HG02884 (cell line): Measurements from ENCODE around the gene TXNRD3.
"Not testable (repeated sequence)": the region's sequence is repeated elsewhere in the genome, so short reads cannot be mapped to it uniquely, and the experiment has no call there.

Experiments used
- ATAC-seq: cut with Tn5 transposase; IDR thresholded peaks from one replicate; pipeline ENCODE4 v1.9.1; 2021; ENCODE audit warnings: mild to moderate bottlenecking, moderate library complexity; ENCODE audit not compliant: unreplicated experiment

The TXNRD3 gene

DNA sequence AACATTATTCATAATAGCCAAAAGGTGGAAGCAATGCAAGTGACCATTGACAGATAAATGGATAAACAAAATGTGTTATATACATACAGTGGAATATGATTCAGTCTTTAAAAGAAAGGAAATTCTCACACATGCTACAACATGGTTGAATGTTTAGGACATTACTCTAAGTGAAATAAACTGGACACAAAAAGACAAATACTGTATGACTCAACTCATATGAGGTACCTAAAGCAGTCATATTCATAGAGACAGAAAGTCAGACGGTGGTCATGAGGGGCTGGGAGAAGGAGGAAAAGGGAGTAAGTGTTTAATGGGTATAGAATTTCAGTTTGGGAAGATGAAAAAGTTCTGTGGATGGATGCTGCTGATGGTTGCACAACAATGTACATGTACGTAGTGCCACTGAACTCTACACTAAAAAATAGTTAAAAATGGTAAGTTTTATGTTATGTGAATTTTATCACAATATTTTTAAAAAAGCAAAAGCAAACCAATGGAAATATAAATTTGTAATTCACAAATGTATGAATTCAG, 5.3 kb downstream of the TXNRD3 start:
- no peak for ATAC-seq

DNA sequence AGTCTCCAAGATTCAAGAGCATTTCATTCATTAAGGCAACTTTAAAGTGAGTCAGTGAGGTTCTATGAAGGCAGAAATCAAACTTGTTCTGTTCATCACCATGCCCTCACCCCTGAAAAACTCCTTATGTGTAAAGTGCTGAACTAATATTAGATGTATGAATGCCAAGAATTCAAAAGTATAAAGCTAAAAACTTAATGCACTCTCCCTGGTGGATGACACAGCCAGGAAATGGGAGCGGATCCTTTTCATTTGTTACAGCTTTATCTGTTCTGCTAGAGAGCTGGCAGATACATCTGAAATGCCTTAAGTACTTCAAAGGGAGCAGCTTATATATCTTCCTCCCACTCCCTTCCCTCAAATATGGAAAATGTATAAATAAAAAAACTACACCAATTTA, 8.2 kb downstream of the TXNRD3 start:
- no peak for ATAC-seq

DNA sequence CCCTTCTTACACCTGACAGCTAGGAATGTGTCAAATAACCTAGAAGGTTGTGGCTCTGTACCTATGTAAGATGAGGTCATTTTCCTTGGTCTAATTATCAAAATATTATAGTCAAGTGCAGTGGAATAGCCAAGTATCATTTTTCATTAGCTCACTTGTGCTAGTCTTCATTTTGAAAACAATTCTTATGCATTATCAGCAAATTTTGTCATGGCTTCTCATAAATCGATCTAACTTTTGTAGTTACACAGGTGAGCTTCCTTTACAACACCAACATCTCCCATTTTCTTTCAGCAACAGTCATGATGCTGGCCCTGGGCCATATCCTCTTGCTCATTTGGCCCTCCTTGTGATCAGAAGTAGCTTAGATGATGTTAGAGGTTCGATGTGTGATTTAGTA, 10.3 kb downstream of the TXNRD3 start:
- ATAC-seq: no peak

DNA sequence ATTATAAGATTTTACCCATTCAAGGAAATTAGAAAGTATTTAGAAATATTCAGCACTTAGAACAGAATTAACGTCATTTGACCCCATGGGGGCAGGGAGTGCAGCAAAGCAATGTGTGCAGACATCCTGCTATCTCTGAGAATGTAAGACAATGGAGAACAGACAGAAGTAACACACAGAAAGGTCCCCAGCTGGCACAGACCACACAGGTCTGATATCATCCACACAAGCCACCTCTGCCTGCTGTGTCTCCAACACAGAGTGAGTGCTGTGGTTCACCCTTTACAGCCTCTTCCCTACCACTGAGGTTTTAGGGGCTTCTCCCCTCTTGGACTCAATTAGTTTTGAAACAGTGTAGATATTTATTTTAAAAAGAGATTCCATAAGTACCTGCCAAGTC, 16.1 kb downstream of the TXNRD3 start:
- no peak for ATAC-seq

DNA sequence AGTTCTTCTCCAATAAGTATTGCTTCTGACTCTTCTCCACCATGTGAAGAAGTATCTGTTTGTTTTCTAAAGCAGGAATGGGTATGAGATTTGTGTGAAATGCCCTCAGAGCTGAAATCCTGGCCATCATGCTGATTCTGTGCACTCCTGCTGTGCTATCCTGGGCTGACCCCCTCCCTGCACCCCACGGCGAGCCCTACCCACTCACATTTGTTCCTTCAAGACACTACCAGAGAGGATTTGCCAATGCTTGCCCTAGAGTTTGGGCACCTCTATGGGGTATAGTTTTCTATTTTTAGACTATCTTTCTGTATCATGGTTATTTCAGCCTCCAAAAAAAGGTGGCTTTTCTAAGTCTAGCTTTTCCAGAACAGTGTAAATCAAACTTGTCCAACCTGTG, 18.5 kb downstream of the TXNRD3 start:
- ATAC-seq: no peak

DNA sequence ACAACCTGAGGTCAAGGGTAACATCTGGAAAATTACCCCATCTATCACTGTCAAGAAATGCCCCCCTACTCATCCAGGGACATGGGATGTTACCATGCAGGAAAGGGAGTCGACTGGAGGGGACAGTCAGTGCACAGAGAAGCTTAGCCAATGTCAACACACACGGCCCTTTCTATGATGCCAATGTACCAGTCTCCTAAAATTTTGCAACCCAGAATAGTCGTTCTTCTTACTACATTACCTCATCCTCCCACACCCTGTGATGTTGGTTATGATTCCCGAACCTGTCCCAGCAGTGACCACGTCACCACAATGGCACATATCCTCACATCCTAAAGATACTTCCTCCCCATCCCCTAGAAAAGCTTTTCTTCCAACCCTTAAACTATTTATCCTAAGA, 20.1 kb downstream of the TXNRD3 start:
- ATAC-seq: no peak

DNA sequence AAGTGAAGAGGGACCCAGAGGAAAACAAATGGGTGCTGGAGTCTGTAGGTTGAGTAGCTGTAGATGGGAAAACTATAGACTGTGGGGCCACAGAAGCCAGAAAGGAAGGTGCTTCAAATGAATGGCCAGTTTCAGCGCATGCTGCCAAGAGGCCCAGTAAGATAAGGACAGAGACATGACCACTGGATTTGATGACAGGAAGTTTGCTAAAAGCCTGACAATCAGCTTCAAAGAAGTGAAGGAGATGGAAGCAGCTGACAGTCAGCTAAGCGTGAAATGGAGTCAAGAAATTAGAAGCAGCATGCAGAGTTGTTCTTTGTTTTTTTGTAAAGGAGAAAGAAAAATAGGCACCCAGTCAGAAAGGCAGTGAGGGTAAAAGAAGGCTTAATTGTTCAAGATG, 24.9 kb downstream of the TXNRD3 start:
- no peak for ATAC-seq

DNA sequence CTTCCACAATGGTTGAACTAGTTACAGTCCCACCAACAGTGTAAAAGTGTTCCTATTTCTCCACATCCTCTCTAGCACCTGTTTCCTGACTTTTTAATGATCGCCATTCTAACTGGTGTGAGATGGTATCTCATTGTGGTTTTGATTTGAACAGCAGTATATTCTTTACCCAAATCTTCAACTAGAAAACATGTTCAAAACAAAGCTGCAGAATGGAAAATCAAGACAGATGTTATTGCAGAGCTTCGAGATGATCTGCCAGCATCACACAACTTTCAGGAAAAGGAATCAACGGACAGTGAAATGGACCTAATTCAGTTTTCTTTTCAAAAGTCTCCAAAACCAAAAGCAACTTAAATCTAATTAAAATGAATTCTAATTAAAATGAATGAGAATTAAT, 29.2 kb downstream of the TXNRD3 start:
- not testable (repeated sequence) for ATAC-seq

DNA sequence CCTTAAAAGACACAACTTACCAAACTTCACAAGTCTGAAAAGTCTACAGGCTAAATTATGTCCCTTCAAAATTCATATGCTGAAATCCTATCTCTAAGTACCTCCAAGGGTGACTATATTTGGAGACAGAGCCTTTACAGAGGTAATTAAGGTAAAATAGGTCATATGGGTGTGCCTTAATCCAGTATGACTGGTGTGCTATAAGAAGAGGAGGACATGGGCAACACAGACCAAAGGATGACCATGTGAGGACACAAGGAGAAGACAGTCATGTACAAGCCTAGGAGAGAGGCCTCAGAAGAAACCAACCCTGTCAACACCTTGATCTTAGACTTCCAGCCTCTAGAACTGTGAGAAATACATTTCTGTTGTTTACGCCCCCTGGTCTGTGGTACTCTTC, 32.2 kb downstream of the TXNRD3 start:
- ATAC-seq: no peak

DNA sequence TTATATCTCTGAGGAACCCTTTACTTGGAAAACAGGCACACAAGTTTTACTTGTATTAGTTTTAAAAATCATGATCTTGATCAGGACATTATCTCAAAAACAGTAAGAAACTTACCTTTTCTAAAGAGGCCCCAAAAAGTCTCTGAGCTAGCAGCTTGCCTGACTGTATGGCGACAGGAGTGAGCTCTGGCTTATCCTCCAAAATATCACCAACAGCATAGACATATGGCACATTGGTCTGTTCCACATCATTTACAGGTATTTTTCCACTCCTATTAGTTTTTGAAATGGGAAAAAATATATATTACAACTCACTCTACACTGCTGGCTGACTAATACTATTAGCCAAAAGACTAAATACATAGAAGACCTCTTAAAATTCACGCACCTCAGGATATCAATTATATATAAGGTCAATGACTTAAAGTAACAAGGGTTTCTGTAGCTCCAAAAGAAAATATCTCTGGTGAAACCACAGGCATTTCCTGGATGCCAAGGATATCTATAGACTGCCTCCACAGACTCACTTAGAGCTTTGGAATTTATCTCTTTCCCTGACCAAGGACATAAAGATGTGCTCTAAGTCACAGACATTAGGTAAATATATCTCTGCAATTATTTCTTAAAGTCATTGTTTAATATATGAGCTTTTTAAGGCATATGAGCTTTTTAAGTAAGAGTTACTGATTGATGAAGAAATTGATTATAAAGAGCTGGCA, 33.1 kb downstream of the TXNRD3 start:
- ATAC-seq: no peak

DNA sequence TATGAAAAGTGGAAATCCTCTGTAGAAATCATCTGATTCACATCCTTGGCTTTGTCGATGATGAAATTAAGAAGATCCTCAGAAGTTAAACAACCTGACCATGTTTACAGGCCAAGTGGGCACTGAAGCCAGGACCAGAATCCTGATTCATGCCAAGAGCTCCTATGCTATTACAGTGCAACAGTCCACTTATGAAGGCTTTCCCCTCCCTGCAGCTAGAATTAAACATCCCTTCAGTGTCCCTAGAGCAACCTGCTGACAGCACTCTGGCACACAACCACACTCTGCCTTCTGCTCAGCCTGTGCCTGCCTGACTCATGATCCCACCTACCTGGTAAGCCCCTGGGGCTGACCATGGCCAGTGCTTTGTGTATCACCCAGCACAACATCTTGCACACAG, 33.8 kb downstream of the TXNRD3 start:
- no peak for ATAC-seq

DNA sequence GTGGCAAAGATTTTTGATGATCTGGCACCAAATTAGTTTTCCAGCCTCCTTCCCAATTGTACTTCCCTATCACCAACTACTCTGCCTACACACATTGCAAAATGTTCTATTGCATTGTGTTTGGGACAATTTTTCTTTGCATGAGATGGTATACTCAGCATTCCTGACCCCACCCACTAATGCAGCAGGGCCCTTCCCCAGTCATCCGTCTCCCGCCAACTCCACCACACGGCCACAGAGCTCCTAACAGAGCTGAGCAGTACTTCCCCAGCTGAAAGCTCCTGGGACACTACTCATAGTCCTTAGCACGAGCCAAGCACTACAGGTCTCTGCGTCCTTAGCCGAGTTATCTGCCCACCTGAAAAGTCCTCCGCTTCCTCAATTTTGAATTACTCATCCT, 34.2 kb downstream of the TXNRD3 start:
- no peak for ATAC-seq

DNA sequence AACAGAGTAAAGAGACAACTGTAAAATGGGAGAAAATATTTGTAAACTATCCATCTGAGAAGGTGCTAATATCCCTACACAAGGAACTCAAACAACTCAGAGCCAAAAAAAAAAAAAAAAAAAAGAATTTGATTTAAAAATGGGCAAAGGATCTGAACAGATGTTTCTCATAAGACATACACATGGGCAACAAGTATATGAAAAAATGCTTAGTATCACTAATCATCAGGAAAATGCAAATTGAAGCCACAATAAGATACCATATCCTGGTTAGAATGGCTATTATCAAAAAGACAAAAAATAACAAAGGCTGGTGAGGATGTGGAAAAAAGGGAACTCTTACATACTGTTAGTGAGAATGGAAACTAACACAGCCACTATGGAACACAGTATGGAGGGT, 36.2 kb downstream of the TXNRD3 start:
- ATAC-seq: no peak

DNA sequence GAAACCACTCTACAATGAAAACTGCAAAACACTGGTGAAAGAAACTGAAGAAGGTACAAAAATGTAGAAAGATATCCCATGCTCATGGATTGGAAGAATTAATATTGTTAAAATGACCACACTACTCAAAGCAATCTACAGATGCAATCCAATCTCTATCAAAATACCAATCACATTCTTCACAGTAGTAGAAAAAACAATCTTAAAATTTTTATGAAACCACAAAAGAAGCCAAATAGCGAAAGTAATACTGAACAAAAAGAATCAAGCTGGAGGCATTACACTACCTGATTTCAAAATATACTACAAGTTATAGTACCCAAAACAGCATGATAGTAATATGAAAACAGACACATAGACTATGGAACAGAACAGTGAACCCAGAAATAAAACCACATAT, 36.9 kb downstream of the TXNRD3 start:
- ATAC-seq: no peak

DNA sequence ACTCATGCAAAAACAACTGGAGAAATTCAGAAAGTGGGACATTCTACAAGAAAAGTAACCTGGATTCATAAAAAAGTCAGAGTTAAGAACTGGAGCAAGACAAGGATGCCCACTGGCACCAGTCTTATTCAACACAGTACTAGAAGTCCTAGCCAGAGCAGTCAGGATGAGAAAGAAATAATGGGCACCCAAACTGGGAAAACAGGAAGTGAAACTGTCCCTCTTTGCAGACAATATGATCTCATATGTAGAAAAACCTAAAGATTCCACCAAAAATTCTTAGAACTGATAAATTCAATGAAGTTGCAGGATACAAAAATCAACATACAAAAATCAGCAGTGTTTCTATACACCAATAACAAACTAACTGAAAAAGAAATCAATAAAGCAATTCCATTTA, 37.4 kb downstream of the TXNRD3 start:
- ATAC-seq: no peak

DNA sequence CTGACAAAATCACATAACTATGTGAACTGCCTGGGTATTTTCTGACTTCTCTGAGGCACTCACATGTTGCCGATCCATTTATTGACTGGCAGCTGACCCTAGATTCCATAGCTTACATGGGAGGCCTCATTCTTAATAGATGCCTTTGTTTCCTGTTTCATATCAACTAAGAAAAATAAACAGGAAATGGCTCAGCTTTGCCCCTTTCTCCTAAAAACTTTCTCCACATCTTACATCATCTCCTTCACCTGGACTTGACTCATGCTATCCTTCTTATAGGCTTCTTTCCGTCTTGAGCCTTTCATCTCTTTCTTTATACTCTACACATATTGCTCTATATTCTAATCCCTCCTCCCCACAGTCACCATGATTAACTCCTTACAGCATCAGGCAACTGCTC, 38.0 kb downstream of the TXNRD3 start:
- no peak for ATAC-seq

DNA sequence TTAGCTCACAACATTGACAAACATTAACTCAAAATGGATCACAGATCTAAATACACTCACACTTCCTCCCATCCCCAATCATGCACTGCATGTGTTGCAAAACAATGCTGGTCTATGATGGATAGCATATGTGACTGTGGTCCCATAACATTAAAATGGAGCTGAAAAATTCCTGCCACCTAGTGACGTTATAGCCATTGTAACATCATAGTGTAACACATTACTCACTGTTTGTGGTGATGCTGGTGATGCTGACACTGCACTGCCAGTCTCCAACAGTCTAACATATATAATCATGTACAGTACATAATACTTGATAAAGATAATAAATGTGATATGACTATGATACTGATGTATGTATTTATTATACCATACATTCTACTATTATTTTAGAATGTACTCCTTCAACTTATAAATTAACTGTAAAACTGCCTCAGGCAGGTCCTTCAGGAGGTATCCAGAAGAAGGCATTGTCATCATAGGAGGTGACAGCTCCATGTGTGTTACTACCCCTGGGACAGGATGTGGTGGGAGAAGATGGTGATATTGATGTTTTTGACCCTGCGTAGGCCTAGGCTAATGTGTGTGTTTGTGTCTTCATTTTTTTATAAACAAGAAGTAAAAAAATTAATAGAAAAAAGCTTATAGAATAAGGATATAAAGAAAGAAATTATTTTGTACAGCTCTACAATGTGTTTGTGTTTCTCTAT, 41.3 kb downstream of the TXNRD3 start:
- no peak for ATAC-seq

DNA sequence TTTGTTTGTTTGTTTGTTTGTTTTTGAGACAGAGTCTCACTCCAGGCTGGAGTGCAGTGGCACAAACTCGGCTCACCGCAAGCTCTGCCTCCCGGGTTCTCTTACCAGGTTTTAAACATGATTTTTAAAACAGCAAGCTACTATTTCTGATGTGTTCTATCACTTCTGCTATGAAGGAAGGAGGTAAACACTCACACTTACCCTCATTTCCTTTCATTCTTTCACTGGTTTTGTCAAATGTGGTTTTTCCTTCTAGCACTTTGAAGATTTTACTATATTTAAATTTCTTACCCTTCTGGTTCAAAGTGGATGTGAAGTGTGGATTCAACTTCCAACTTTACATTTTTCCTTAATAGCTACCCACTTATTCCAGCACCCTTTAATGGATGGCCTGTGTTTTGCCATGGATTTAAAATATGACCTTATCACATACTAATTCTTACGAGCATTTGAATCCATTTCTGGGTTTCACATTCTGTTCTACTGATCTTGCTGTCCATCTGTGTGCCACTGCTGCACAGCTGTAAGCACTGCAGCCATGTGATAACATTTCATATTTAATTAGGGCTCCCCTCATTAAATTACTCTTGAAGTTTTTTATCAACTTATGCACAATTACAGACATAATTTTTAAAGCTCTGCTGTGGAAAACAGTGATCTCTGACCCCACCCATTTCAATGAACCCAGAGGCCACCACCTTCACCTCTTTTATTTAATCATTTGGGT, 42.3 kb downstream of the TXNRD3 start:
- no peak for ATAC-seq

DNA sequence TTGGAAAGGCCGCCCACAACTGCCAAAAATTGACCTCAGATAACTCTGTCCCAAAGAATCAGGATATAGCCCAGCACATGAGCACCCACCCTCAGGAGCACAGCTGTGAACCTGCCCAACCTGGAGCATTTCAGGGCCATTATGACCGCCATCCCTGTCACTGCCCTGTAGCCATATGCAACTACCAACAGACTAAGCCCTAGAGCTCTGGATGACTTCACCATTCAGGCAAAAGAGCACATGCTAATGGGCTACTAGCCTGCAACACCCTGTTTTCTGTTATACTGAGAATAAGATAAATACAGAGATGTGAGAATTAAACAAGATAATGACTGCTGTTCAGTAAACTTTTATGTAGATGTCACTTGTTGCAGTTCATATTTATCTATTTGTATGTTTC, 45.0 kb downstream of the TXNRD3 start:
- no peak for ATAC-seq

DNA sequence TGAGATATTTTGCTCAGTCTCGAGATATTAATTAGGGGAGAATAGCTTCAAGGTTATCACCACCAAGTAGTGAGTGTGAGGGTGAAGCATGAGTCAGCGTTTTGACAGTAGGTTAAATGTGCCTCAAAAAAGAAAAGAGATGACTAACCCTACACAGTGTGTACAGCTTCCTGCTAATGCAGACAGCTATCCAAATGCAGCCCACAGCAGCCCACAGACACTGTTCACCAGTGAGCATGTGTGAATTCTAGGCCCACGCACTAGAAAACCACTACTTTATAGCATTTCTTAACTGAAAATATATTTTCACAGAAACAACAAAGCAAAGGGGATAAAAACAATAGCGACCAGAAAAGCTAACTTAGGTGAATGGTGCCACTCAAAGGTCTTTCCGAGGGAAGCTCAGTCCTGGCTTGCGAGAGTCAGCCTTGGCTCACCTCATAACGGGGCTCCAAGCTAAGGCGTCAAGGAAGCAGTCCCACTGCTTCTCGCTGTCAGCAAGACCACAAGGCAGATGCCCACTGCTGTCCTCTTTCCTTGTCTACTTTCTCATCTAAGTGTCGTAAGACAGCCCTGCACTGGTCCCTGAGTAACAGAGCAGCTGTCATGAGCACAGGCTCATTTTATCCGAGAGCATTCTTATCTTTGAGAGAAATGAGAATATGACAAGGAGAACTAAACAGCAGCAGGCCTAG, 47.6 kb downstream of the TXNRD3 start:
- ATAC-seq: peak; percentile 38

DNA sequence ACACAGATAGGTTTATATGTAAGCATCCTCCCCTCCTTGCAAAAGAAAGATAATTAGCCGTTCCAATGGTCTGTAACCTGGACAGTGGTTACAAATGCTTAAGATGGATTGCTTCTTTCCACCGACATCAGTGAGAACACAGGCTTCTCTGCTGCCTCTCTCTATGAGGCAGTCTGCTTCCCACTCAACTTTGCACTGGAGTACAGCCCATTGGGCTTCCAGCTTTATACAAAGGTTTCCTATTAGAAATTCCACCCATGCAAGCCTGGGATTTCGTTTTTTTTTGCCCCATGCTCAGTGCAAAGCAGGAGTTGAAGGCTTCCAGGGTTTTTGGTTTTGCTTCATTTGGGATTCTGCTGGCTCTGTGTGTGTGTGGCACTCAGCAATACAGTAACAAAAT, 48.9 kb downstream of the TXNRD3 start:
- ATAC-seq: no peak
